Stimulated activated naive CD8-positive, alpha-beta T cell treated with anti-CD3 and anti-CD28 coated beads, Interleukin-15, Interleukin-2, amounts not matched to agents 100 U/mL and 50 U/mL, for 24 hours (primary cell): ENCODE measurements around the gene FOXA3.
A peak's percentile ranks its signal among the peaks of the same experiment; 100 is the strongest.
"Not testable (repeated sequence)": the region's sequence is repeated elsewhere in the genome, so short reads cannot be mapped to it uniquely, and the experiment has no call there.

ENCODE experiments used
- ATAC-seq: fragments of 150-1000 bp; cut with Tn5 transposase; one replicate; pipeline ENCODE4 v1.10.0; 2021
- DNase-seq: peaks from one replicate; pipeline ENCODE4 v3.0.0; 2021

The FOXA3 gene

DNA sequence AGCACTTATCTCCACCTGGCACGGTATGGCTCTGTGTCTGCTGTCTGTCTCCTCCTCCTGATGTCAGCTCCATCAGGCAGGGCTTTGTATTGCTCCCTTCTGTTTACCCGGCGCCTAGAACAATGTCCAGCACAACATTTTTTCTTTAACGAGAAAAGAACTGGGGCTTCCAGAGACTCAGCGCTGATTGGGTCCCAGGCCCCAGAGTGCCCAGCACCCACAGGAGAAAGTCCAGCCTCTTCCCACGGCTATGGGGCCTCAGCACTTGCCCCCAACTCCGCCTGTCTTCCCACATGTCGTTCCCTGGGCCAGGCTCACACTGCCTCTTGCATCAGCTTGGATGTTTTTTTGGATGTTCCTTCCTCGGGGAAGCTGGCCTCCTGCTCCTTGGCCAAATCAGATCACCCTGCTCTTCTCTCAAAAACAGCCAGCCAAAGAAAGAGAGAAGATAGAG is 31.4 kb downstream of the FOXA3 start:
- ATAC-seq (no peak), DNase-seq (no peak)

- ATAC-seq, DNase-seq: not testable (repeated sequence)
Measured at GRCh38 chr19:45895983-45896599, 32.0 kb downstream of the FOXA3 start.

- no peak for DNase-seq
- no peak for ATAC-seq
Measured at GRCh38 chr19:45897261-45897812, 33.2 kb downstream of the FOXA3 start.

DNA sequence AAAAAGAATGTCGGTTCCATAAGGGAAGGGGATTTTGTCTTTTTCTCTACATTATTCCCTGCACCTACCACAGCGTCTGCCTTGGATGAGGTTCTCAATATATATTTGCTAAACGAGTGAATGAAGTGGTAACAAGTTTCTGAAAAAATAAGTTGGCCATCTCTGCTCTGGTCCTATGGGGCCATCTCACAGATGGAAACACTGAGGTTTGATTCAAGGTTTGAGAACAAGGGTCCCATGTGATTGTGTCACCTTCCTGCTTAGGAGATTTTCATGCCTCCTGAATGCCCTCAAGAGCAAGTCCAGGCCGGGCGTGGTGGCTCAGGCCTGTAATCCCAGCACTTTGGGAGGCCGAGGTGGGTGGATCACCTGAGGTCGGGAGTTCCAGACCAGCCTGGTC is 35.1 kb downstream of the FOXA3 start:
- ATAC-seq = no peak
- no peak for DNase-seq

DNA sequence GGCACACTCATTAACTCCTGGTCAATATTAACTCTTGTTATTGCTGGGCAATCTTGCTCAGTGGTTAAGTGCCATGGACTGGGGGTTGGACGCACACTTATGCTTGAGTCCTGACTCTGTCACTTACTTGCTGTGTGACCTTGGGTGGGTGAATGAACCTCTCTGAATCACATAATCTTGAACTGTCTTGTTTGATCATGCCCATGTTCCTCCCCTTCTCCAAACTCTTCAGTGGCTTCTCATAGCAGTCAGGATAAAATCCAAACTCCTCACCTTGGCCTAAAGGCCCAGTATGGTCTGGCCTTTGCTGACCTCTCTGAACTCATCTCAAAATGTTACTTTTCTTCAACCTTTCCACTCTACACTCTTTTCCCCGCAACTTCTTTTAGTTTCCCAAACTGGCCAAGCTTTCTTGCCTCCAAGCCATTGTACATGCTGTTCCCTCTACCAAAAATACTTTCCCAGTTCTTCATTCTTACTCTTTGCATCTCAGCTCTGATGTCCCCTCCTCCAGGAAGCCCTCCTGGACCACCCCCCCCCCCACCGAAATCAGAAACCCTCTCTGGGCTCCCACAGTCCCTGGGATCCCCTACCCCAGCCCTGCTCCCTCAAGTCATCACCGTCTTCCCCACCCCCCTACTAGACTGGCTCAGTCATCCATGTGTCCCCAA is 35.9 kb downstream of the FOXA3 start:
- ATAC-seq = no peak
- no peak for DNase-seq

DNA sequence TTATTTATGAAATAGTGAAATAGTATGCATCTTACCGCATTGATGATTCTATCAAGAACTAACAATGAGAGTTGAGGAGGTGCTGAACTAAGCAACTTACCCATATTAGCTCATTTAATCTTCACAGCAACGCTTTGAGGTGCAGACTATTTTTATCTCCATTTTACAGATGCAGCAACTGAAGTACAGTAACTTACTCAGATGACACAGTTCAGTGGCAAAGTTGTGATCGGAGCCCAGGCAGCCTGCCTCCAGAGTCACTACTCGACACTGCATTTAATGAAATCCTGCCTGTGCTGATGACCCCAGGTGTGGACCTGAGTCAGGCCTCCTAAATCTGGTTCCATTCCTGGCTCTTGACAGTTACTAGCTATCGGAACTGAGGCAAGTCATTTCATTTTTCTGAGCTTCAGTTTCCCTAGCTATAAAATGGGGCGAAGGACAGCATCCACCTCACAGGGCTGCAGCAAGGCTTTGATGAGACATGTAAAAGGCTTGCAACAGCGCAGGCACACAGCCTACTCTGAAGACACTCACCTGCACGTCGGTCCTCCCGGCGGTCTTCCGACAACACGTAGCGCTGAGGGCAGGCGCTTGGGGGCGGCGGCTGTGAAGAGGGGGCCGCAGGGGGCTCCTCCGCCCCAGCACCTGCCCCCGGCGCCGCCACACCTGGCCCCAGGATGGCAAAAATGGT is 36.8 kb downstream of the FOXA3 start:
- DNase-seq (no peak), ATAC-seq (no peak)

DNA sequence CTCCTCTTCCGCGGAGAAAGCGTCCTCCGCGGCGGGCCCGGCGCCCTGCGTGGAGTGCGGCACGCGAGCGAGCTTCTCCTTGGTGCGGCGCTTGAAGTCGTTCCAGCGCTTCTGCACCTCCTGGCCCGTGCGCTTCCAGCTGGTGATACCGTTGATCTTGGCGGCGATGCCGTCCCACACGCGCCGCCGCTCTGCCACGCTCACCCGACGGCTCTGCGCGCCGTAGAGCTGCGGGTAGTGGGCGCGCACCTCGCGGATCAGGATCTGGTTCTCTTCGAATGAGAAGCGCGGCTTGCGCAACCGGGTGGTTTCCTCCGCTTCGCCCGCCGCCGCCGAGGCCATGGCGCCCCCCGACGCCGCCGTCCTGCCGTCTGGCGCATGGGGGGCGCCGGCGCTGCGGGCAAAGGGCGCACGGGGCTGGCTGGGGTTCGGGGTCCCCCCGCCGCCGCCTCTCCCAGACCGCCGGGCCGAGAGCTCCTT is 37.3 kb downstream of the FOXA3 start:
- DNase-seq = peak; percentile 50
- no peak for ATAC-seq

DNA sequence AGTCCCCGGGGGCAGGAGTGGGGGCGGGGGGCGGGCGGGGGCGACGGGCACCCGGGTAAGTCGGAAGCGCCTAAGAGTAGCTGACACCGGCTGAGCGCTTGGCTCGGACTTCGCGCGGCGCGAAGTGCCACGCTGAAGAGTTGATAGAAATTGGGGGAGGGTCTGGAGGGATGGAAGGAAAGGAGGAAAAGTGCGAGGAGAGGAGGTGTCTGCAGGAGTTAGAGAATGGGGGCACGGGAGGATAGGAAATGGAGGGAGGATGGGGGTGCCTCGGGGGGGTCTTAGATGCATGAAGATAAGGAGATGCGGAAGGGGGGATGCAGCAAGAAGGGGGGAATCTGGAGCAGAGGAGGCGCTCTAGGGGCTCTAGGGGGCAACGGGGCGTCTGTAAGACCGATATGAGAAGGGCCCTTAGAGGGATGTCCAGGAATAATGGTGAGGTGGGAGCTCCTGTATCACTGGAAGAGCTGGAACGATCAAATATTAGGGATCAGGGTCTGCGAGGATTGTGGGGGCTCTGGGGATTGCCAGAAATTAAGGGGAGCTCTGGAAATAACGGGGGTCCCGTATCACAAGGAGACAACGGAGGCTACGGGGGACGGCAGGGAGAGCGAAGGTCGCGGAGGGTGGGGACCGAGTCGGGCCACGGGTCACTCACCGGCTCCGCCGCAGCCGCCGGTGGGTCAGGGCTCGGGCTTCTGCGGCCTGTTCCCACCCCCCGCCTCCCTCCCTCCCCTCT is 38.0 kb downstream of the FOXA3 start, which contains the start of gene MYPOP:
Gene MYPOP (minus strand): TSS at position 702 of the 739 bp plus-strand sequence. CDS start 840 bp downstream, outside the sequence.
- DNase-seq = peak; percentile 27

DNA sequence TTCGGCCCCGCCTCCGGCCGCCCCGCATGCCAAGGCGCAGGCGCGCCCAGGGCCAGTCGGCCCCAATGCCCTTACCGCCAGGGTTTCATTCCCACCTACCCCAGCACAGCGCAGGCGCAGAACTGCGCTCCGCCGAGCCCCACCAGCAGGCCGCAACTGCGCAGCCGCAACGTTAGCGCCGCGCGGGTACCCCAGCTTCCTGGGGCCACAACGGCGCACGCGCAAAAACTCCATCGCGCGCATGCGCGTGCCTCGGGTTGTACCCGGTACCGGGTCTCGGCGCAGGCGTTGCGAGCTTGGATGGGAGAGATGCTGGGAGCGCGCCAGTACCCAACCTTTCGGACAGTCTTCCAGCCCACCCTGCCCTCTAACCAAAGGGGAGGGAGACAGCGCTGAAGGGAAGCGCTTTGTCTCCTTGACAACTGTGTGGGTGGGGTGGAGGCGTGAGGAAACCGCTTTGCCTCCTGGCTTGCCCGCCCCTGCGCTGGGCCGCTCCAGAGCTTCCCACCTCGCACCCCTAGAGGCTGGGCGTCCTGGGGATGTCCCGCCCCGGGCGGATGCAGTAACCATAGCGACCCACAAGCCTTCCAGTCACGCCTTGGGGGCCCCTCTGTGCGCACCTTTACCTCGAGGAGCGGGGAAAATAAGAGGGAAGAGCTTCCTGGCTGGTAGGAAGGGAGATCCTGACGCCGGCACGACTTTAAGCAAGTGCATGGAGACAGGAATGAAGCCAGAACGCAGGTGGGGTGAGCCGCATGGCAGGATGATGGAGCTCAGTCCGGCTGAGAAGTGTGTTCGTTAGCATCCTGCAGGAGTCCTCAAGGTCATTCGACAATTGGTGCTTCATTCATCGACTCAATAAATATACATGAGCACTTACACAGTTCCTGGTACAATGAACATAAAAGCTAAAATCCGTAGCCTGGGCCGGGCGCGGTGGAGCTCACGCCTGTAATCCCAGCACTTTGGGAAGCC is 38.8 kb downstream of the FOXA3 start:
- ATAC-seq (peak; percentile 89), DNase-seq (peak; percentile 100)

More for the DNA sequence above, 38.0 kb downstream of the FOXA3 start, which contains the start of gene MYPOP:
- no peak for ATAC-seq

DNA sequence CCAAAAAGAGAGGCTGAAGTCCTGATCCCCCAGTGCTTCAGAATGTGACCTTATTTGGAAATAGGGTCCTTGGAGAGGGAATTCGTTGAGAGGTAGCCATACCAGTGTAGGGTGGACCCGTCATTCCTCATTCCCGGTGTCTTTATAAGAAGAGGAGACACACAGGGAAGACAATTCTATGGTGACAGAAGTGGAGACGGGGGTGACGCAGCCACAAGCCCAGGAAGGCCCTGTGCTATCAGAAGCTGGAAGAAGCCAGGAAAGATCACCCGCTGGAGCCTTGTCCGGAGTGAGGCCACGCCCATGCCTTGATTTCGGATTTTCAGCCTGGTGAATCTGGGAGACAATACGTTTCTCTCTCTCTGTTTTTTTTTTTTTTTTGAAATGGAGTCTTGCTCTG is 40.9 kb downstream of the FOXA3 start:
- DNase-seq = no peak
- ATAC-seq = no peak

- ATAC-seq = no peak
- no peak for DNase-seq
Measured at GRCh38 chr19:45906221-45906620, 42.1 kb downstream of the FOXA3 start.

- ATAC-seq (no peak), DNase-seq (no peak)
Measured at GRCh38 chr19:45908956-45909355, 44.8 kb downstream of the FOXA3 start.

- ATAC-seq = no peak
- DNase-seq = no peak
Measured at GRCh38 chr19:45911291-45911690, 47.2 kb downstream of the FOXA3 start.

- DNase-seq (peak; percentile 14), ATAC-seq (no peak)
Measured at GRCh38 chr19:45913874-45914830, 50.0 kb downstream of the FOXA3 start, which contains the start of gene NANOS2. Gene NANOS2 (minus strand): TSS chr19:45914778. CDS start chr19:45914693, 85 bp downstream.

GRCh38 chr19:45917421-45918091 is 53.4 kb downstream of the FOXA3 start:
- DNase-seq (no peak), ATAC-seq (peak; percentile 38)

GRCh38 chr19:45918721-45919120 is 54.6 kb downstream of the FOXA3 start:
- DNase-seq (no peak), ATAC-seq (no peak)

- ATAC-seq (peak; percentile 14), DNase-seq (no peak)
Measured at GRCh38 chr19:45919678-45920077, 55.6 kb downstream of the FOXA3 start.

DNA sequence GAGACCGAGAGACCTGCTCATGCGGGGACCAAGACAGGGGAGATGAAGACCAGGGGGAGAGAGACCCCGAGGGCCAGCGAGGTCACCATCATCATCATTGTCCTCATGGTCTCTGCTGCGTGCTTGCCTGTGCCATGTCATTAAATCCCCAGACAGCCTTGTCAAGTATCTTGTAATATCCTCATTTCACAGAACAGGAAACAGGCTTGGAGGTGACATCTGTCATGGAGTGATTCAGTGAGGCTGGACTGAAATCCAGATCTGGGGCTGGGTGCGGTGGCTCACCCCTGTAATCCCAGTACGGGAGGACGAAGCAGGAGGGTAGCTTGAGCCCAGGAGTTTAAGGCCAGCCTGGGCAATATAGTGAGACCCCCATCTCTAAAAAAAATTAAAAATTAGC is 56.3 kb downstream of the FOXA3 start:
- ATAC-seq = peak; percentile 33
- DNase-seq = no peak

- no peak for DNase-seq
- peak; percentile 35 for ATAC-seq
Measured at GRCh38 chr19:45922281-45922680, 58.2 kb downstream of the FOXA3 start.
